HG03520 (cell line): Measurements from ENCODE around the gene COL2A1.

ENCODE experiments used
- ATAC-seq: cut with Tn5 transposase; IDR thresholded peaks from one replicate; pipeline ENCODE4 v1.9.1; 2021; ENCODE audit warnings: mild to moderate bottlenecking, moderate library complexity; ENCODE audit not compliant: unreplicated experiment

Gene COL2A1

DNA sequence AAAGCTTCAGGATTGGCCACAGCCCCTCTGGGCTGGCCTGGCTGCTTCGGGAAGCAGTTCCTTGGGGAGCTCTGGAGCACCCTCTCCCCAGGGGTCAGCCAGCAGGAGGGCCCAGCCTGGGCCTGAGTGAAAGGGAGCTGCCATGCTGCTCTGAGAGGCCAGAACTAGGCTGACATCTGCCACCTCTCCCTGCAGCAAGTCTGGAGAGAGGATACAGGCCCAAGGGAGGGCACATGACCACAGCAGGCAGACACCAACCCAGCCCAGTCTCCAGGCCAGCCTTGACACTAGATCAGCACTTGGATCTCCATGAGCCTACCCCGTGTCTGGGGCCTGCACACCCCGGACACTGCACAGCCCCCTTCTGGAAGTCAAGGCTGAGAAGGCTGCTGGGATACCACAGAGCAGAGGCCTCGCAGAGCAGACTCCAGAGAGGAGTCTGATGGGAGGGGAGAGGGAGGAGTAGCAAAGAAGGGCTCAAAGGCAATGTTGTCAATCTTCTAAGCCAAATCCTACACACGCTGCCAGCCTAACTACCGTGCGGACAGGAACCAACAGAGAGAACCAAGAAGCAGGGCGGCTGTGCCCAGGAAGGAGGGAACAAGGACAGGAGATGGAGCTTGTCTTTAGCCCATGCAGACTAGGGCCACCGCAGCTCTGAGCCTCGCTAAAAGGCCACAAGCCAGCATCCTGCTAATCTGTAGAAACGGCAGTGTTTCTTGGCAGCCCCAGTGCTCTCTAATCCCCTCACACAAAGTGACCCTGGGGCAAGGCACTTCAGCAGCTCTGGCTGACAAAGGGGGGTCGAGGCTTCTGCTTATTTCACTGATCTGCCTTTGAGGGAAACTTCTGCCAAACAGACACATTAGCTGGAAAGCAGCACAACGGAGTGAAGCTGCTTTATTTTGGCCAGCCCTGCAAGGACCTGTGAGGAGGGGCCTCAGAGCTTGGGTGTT, 12.9 kb downstream of the COL2A1 start:
- ATAC-seq, result no peak

DNA sequence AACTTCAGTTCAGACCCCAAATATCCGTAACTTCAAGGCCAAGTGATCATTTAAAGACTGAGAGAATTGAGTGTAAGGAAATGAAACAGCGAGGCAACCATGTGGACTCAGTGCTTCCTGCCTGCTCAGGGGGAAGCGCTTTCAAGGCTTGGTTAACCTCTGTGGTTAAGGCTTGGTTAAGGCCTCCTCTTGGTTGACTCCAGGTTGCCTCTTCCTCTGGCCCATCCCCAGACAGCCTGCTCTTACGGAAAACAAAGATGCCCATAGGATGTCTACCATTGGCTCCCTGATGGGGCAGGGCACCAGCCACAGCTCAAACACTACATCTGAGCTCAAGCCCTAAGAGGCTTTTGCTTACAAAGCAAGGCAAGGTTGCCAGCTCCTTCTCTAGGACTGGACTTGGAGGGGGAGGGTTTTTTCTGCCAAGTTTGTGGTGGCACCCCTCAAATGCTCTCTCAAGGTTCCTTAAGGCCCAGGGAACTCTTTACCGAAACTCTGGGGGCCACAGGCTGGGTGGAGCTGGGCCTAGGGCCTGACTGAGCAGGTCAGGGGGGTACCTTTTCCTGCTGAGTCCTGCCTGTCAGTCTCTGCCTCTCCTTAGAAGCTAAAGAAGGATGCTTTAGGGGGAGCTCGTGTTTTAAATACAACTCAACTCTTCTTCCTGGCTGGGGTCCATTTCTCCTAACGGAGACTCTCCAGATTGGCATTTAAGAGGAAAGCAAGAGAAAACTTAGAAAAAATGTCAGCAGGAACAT, 13.7 kb downstream of the COL2A1 start:
- ATAC-seq, result peak; percentile 82

DNA sequence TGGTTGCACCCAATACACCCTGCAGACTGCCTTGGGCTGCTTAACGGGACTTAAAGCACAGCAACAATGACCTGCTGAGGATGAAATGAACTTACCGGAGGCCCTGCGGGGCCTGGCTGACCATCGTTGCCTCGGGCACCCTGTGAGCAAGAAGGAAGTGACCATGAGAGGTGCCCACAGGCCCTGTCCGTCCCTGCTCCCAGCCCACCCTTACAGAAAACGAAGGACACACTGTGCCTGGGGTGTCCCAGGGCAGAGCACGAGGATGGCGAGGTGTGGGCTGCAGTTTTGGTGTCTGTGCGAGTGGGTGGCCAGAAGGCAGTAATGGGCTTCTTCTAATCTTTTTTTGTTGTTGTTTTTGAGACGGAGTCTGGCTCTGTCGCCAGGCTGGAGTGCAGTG, 14.6 kb downstream of the COL2A1 start:
- ATAC-seq, result no peak

DNA sequence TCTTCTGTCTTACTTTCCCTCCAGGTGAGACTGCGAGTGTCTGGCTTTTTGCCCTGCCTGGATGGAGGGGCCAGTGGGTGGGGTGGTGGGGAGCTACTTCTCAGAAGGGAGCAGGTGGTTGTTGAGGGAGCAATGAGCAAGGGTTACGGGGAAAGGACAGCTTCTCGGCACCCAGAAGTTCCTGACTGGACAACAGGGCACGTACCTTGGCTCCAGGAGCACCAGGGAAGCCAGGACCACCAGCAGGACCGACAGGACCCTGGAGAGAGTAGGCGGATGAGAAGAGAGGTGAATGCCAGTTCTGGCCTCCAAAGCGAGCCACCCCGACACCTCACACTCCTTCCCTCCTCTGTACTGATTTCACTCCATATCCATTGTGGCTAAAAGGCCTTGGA, 15.3 kb downstream of the COL2A1 start:
- ATAC-seq, result no peak

DNA sequence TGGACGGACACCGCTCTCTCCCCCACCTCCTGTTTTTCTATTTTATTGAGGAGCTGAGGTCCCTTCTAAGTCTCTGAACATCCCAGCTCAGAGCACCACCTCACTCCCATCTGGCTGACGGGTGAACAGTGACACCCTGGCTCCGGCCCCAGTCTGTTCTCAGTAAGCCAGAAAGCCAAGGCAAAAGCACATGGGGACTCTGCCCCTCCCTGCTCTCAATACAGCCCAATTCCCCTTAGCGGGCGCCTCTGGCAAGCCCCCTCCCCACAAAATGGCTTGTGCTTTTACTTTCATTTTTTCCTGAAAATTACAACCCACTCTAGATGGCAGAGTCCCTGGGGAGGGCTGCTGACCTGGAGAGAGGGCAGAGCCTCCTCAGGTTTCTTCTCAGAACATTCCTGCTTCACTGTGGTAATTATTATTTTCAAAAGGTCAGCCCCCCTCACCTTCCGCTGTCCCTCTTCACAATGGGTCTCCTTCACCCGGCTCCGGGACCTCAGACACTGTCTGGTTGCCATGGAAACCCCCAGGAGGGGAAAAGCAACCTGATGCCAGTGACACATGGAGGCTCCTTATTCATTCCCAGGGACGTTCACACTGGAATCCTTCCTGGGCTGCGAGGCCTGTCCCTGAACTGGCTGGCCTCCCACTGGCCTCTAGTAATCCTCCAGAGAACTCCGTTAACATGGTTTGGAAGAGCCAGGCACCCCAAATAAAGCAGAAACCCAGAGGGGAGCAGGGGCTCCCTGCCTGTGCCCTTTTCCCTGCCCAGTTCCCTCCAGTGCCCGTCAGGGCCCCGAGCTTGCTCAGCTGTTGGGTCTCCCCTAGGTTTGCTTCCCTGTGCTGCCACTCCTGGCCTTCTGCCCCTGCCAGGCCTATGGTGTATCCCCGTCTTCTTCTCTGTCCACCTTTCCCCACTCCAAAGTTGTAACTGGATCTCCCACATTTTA, 15.9 kb downstream of the COL2A1 start:
- ATAC-seq, result no peak

DNA sequence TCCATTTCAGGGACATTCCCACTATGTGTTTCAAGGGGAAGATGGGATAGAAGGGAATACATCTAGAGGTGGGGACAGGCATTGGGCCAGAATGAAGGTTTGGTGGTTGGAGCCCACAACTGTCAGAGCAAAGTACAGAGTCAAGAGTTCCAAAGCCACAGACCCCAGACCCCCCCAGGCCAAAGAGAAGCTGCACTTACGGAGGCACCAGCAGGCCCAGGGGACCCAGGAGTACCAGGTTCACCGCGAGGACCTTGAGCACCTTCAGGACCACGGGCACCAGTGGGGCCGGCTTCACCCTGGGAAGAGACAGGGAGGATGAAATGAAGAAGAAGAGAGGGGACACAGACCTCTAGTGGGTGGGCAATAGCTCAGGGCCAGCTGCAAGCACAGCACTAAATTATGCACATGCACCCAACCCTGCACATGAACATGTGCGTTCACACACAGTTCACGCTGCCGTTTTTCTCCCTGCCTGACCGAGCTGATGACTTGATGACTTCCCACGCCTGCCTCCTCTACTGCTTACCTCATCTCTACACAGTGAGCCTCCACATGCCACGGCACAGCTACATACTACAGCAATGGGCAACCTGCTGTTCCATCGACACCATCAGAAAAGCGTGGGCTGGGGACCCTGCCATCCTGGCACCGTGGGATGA, 16.7 kb downstream of the COL2A1 start:
- no peak for ATAC-seq

DNA sequence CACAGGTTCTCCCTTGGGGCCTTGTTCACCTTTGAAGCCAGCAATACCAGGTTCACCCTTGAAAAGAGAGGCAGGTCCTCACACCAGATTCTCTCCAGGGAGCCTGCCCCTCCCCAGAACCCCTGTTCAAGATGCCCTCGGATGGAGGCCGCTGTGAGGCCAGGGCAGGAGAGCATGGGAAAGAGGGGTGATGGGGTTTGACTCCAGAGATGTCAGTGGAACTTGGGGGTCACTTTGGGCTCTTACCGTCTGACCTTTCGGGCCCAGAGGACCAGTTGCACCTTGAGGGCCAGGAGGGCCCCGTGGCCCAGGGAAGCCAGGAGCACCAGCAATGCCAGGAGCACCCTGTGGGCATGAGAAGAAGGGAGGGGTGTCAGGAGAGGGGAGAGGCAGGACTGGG, 17.4 kb downstream of the COL2A1 start:
- no peak for ATAC-seq

DNA sequence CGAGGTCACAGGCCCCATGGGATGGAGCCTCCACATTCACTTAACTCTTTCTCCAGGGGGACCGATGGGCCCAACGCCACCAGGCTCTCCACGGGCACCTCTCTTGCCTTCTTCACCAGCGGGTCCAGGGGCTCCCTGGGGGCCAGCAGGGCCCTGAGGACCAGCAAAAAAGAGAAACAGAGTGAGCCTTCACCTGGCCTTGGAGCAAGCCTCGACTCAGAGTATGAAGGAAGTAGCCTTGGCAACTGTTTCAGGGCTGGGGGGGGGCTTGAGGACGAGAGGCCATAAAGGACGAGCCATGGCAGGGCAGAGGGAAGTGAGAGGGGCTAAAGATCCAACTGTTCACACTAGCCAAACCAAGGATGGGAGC, 18.0 kb downstream of the COL2A1 start:
- ATAC-seq, result no peak

DNA sequence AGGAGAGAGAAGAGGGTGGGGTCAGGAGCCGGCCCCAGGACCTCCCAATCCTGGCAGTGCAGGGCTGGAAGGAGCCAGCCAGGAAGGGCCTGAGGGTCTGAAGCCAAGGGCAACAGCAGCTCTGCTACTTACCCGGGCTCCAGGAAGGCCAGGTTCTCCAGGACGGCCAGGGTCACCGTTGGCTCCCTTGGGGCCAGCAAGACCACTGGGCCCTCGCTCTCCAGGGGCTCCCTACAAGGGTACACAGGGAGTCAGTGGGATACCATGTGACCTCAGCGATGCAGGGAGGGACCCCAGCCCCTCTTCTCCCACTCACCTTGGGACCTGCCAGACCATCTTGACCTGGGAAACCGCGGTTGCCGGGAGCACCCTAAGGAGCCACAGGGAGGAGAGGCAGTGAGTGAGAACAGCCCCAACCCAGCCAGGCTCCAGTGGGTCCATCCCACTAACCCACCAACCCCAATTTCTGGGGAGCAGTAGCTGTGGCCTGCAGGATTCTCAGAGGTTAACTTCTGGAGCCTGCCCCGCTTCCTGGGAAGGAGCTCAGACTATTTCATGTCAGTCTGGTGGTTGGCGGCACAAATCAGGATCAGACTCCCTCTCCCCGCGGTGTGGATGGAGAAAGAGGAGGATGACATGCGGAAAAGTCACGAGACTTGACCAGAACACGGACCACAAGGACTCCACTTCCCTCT, 18.5 kb downstream of the COL2A1 start:
- no peak for ATAC-seq

DNA sequence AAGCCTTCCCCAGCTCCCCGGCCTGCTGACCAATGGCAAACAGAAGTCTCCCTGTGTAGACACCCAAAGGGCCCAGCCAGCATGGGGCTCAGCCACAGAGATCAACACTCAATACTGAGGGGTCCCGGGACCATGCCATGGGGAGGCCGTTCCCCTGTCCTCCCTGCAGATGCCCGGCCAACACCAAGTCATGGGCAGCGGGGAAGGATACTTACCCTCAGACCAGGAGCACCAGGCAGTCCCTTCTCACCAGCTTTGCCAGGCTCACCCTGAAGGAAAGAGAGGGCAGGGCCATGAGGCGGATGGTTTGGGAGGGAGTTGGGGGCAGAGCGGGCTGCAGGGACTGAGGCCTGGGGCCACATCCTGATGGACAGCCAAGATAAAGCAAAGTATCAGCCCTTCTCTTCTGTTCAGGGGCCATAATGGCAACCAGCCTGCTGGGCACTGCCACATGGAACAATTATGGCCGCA, 19.9 kb downstream of the COL2A1 start:
- no peak for ATAC-seq

DNA sequence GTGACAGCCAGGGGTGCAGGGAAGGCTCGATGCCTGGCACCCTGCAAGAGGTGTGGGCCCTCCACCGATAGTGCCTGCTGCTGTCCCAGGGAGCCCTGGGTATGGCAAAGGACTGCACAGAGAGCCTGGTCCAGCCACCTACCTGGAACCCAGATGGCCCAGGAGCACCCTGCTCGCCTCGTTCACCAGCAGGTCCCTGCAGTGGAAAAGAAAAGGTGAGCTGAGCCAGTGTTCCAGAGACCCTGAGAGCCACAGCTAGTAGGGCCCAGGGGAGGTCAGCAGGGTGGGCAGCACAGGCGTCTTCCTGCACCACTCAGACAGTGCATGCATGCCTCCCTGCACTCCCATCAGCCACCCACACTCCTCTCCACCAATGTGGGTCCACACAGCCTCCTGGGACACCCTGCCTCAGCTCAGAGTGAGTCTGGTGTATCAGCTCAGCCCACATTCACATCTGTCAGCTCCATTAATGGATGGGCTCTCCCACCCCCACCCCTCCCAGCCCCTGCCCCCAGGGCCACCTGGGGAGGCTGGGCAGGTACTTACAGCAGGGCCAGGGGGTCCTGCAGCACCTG, 20.6 kb downstream of the COL2A1 start:
- no peak for ATAC-seq

DNA sequence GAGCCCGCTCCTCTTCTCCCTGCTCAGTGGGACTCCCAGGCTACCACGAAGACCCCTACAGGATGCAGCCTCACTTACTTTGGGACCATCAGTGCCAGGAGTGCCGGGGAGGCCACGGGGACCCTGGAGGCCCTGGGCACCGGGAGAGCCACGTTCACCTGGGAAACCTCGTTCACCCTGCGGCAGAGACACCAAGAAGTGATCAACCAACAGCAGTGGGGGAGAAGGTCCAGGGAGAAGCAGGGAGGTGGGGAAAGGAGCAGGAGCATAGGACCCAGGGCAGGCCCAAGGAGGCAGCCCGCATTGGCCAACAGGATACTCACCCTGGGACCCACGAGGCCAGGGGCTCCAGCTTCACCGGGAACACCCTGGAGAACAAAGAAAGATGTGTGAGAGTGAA, 21.5 kb downstream of the COL2A1 start:
- ATAC-seq, result no peak

DNA sequence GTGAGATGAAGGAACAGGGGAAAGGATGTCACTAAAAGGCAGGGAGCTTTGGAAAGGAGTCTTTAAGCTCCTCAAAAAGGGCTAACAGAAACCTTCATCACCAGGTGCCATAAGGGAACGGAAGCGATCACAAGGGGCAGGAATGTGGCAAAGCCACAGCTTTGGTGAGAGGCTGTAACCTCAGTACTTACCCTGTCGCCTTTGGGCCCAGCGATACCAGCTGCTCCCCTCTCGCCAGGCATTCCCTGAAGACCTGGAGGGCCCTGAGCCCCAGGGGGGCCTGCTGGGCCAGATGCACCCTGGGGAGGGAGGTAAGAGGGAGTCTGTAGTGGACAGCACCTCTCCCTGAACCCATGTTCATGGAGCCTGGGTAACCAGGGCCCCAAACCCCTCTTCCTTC, 22.0 kb downstream of the COL2A1 start:
- ATAC-seq, result no peak

DNA sequence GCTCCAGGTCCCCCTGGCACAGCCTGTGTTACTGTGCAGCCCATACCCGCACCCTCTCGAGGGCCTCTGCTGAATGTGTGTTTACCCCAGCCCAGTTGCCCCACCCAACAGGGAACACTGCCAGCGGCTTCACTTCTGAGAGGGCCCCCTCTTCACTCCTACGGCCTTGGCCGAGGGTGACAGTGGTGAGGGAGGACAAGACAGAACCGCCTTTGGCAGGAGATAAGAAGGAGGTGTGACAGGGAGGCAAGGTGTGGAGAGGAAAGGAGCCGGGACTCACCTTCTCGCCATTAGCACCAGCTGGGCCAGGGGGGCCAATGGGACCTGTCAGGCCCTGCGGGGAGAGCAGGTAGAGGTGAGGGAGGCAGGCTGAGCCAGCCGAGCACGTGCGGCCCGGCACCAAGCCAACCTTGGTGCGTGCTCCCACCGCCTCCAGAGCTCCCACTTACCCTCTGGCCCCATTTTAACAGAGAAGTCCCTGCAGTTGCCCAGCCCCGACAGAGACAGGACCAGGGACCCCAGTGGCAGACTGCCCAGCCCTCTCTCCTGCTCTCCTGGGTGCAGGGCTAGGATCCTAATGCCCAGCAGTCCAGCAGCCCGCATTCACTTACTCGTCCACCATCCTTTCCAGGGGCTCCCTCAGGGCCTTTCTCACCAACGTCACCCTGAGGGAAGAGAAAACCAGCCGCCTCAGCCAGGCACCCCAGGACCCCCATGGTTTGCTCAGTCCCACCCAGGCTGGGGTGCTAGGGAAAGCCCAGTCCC, 22.6 kb downstream of the COL2A1 start:
- ATAC-seq, result no peak

DNA sequence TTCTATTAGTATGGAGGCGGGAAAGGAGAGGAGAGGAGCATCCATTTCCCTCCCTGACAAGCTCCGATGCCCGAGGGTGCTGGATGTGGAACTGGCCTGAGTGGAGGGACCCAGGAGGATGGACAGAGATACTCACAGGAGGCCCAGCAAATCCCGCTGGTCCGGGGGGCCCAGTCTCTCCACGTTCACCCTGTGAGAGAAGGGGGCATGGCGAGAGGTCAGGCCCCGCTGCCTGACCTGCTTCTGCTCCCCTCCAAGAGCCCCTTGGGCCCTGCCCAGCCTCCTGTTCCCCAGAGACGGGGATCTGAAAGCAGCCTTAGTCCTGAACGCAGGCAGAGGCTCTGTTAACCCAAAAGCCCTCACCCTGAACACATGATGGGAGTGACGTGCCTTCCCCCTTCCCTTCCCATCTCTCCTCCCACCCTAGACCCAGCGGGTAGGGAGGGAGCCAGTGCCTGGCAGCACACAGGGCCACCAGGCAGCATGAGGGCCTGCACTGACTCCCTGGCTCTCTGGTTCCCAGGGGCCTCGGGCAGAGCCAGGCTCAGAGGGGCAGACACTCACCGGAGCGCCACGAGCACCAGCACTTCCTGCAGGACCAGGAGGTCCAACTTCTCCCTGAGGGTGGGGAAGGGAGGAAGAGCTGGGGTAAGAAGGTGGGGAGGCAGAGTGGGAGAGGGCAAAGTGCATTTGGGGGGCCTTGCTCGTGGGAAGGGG, 23.3 kb downstream of the COL2A1 start:
- ATAC-seq, result no peak

DNA sequence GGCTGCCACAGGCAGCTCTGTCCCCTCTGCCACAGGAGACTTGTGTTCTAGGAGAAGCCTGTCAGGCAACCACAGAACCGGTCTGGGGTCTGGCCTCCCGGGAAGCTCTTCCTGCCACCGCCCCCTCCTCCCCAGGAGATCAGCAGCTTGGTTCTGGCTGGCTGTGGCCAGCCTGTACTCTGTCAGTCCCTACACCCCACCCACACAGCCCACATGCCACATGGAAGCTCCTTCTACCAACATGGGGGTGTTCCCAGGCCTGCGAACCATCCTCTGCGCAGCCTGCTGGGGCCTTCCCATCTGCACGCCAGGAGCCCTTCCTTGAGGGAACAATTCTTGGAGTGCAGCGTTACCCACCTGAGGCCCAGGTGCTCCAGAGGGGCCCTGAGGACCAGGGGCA, 24.1 kb downstream of the COL2A1 start:
- no peak for ATAC-seq

DNA sequence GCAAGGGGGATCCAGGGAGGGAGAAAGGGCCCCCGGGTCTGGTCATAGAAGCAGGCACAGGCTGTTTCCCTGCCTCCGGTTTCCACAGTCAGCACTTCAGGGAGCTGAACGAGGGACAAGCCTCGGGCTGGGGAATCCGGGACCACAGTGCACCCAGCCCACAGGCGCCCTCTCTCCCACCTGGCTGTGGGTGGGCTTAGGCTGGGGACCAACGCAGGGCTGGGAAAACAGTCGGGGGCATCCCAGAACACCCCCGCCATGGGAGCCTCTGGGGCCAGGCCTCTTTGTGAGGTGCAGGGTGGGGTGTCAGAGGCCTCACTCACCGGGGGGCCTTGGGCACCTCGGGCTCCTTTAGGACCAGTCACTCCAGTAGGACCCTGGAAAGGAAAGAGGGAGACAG, 24.6 kb downstream of the COL2A1 start:
- no peak for ATAC-seq

DNA sequence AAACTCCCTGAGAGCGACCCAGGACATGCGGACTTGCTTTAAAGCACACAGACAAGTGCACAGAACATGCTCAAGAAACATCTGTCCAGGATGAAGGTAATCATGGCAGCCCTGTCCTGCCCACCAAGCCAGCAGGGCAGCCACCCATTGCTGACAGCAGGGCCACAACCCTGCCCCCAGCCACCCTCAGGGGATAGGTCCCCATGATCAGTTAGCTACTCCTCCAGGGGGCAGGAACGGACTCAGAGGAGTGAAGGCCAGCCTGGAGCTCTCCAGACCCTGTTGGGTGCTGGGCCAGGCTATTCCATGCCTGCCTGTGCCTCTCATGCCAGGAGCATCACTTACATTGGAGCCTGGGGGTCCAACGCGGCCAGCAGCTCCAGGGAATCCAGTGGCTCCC, 25.1 kb downstream of the COL2A1 start:
- no peak for ATAC-seq
